ENCODE data around the gene RXRA.

RXRA gene

DNA sequence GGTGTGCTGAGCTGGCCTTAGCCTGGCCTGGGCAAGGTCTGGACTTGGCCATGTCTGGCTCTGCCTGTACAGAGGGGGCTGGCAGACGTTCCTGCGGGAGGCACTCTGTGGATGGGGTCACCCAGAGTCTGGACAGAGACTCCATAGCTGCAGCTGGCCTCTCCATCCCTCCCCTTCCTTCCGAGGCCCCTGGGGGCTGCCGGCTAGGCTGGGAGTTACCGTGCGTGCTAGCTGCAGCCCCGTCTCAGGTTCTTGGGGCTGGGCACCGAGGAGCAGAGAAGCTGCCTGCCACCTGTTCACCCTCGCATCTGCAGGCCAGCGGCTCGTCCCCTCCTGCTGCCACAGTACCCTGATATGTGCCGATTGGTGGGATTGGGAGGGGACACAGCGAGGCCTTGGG is 63.4 kb downstream of the RXRA start:
- ChIA-PET CTCF (no interaction called here), POLR2A (no interaction called here)
- TF ChIP-seq FOXA1 (IDR thresholded peaks at IDR 0.05) (no peak), FOXK2 (IDR thresholded peaks at IDR 0.05) (no peak), LEF1 (IDR thresholded peaks at IDR 0.05; ENCODE audit: borderline replicate concordance) (no peak), HDGF (IDR thresholded peaks at IDR 0.05; ENCODE audit: borderline replicate concordance) (no peak), ZNF384 (IDR thresholded peaks at IDR 0.05) (no peak), L3MBTL2 (conservative IDR thresholded peaks at IDR 0.05) (no peak), ELF4 (IDR thresholded peaks at IDR 0.05) (no peak), CTBP1 (IDR thresholded peaks at IDR 0.05; ENCODE audit: borderline replicate concordance) (no peak), NFRKB (IDR thresholded peaks at IDR 0.05) (no peak), PKNOX1 (IDR thresholded peaks at IDR 0.05) (no peak), ARNT (IDR thresholded peaks at IDR 0.05) (no peak), SUZ12 (IDR thresholded peaks at IDR 0.05) (no peak), SP1 (IDR thresholded peaks at IDR 0.05) (no peak), FOXM1 (IDR thresholded peaks at IDR 0.05; ENCODE audit: borderline replicate concordance) (no peak), BHLHE40 (IDR thresholded peaks at IDR 0.05; ENCODE audit: borderline replicate concordance) (no peak), TARDBP (IDR thresholded peaks at IDR 0.05) (no peak)
- no peak for DNase-seq (ENCODE audit: extremely low spot score)

- TF ChIP-seq FOXM1 (IDR thresholded peaks at IDR 0.05; ENCODE audit: borderline replicate concordance) = no peak
- TF ChIP-seq SUZ12 (IDR thresholded peaks at IDR 0.05) = no peak
- no peak for TF ChIP-seq ARNT (IDR thresholded peaks at IDR 0.05)
- CTCF ChIA-PET = no interaction called here
- DNase-seq (ENCODE audit: extremely low spot score) = no peak
- POLR2A ChIA-PET = no interaction called here
Observed at GRCh38 chr9:134390537-134390936, 64.3 kb downstream of the RXRA start.

DNA sequence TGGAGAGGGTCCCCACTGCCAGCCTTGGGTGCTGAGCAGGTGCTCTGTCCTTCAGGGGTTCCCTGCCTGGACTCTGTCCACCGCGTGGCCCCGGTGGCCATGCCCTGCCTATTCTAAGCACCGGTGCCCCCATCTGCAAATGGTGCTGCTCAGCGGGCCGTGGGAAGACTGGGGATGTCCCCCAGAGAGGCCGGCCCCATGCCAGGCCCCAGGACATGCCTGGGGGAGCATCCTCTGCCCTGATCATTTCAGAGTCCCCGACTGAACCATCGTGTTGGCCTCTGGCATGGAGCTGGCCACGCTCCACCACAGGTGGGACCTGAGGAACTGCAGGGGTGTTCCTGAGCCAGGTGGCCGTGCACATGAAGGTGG is 64.7 kb downstream of the RXRA start:
- TF ChIP-seq PKNOX1 (IDR thresholded peaks at IDR 0.05) (no peak), SUZ12 (IDR thresholded peaks at IDR 0.05) (no peak), NFRKB (IDR thresholded peaks at IDR 0.05) (no peak), ARNT (IDR thresholded peaks at IDR 0.05) (no peak), FOXA1 (IDR thresholded peaks at IDR 0.05) (no peak), TARDBP (IDR thresholded peaks at IDR 0.05) (no peak), FOXM1 (IDR thresholded peaks at IDR 0.05; ENCODE audit: borderline replicate concordance) (no peak), CTBP1 (IDR thresholded peaks at IDR 0.05; ENCODE audit: borderline replicate concordance) (no peak), ELF4 (IDR thresholded peaks at IDR 0.05) (no peak), BHLHE40 (IDR thresholded peaks at IDR 0.05; ENCODE audit: borderline replicate concordance) (no peak), L3MBTL2 (conservative IDR thresholded peaks at IDR 0.05) (no peak), ZNF384 (IDR thresholded peaks at IDR 0.05) (no peak)
- ChIA-PET CTCF (no interaction called here), POLR2A (no interaction called here)

DNA sequence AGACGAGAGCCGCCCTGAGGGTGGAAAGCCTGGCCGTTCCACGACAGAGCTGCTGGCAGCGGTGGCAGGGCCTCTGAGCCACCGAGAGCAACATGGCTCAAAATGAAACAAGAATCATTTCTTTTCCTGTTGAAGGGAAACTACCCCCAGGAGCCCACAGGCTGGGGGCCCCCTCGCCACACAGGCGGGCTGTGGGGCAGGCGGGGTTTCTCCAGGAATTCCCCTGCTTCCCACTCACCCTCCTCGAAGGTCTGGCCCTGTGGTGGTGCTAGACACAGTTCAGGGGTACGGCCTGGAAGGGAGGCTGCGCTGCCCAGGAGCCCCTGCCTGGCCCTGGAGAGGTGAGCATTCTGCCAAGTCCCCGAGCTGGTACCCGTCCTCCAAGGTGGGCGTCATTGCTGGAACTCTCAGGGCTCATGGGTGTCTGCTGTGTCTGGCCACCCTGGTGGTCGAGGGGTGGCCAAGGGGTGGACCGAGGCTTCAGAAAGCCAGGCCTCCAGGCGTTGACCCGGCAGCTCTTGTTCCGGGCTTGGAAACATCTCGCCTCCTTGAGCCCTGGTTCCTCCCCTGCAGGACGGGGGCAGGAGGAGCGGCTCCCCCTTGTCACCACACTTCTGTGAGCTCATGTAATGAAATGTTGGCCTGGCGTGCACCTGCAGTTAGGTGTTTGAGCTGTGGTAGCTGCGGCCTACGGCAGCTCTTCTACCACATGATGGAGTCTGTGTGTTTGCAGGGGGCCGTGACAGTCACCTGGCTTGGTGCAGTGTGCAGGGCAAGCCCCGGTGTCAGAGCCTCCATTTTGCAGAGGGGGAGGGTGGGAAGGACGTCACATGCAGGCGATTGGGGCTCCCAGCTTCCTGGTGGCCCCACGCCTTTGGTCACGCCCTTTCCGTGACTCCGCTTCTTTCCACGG is 65.3 kb downstream of the RXRA start:
- POLR2A ChIA-PET = no interaction called here
- DNase-seq (ENCODE audit: extremely low spot score) = no peak
- CTCF ChIA-PET = no interaction called here
- no peak for TF ChIP-seq TARDBP (IDR thresholded peaks at IDR 0.05)
- no peak for TF ChIP-seq ZNF384 (IDR thresholded peaks at IDR 0.05)
- no peak for TF ChIP-seq HDGF (IDR thresholded peaks at IDR 0.05; ENCODE audit: borderline replicate concordance)
- no peak for TF ChIP-seq NFRKB (IDR thresholded peaks at IDR 0.05)
- no peak for TF ChIP-seq L3MBTL2 (conservative IDR thresholded peaks at IDR 0.05)
- no peak for TF ChIP-seq FOXK2 (IDR thresholded peaks at IDR 0.05)
- no peak for TF ChIP-seq ARNT (IDR thresholded peaks at IDR 0.05)
- TF ChIP-seq CTBP1 (IDR thresholded peaks at IDR 0.05; ENCODE audit: borderline replicate concordance) = no peak
- no peak for TF ChIP-seq FOXM1 (IDR thresholded peaks at IDR 0.05; ENCODE audit: borderline replicate concordance)
- no peak for TF ChIP-seq SP1 (IDR thresholded peaks at IDR 0.05)
- no peak for TF ChIP-seq BHLHE40 (IDR thresholded peaks at IDR 0.05; ENCODE audit: borderline replicate concordance)
- TF ChIP-seq SUZ12 (IDR thresholded peaks at IDR 0.05) = no peak
- TF ChIP-seq FOXA1 (IDR thresholded peaks at IDR 0.05) = no peak
- no peak for TF ChIP-seq LEF1 (IDR thresholded peaks at IDR 0.05; ENCODE audit: borderline replicate concordance)

More for the DNA sequence above, 64.7 kb downstream of the RXRA start:
- no peak for DNase-seq (ENCODE audit: extremely low spot score)

GRCh38 chr9:134392900-134393299 is 66.6 kb downstream of the RXRA start:
- POLR2A ChIA-PET = no interaction called here
- CTCF ChIA-PET = no interaction called here
- no peak for DNase-seq (ENCODE audit: extremely low spot score)
- TF ChIP-seq FOXA1 (IDR thresholded peaks at IDR 0.05) = no peak
- TF ChIP-seq ZNF384 (IDR thresholded peaks at IDR 0.05) = no peak
- TF ChIP-seq CTBP1 (IDR thresholded peaks at IDR 0.05; ENCODE audit: borderline replicate concordance) = no peak
- TF ChIP-seq FOXK2 (IDR thresholded peaks at IDR 0.05) = no peak
- TF ChIP-seq PKNOX1 (IDR thresholded peaks at IDR 0.05) = no peak
- TF ChIP-seq HDGF (IDR thresholded peaks at IDR 0.05; ENCODE audit: borderline replicate concordance) = no peak

DNA sequence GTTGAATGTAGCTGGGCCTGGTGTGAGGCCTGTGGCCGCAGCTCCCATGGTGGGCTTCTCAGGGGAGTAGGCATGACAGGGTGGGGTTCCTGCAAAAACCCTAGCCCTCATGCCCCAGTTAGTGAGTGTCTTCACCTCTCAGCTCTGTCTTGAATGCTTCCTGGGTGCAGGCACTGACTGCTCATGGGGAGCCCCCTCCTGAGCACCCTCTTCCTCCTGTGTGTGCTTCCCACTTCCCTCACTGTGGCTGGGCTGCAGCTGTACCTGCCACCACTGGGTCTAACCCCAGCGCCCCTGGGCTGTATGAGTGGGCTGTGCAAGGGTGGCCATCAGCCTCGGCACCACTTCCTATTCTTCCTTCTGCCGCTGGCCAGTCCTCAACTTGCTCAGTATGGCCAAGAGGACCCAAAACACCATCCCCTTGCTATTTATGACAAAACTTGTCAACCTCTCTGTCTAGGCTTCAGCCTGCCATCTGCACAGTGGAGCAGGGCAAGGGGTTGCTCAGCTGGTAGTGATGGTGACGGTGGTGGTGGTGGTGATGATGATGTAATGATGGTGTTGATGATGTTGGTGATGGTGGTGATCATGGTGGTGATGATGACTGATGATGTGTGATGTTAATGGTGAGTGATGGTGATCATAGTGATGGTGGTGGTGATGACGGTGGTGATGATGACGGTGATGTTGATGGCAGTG is 67.5 kb downstream of the RXRA start:
- TF ChIP-seq BHLHE40 (IDR thresholded peaks at IDR 0.05; ENCODE audit: borderline replicate concordance) = no peak
- TF ChIP-seq PKNOX1 (IDR thresholded peaks at IDR 0.05) = no peak
- TF ChIP-seq L3MBTL2 (conservative IDR thresholded peaks at IDR 0.05) = no peak
- no peak for TF ChIP-seq LEF1 (IDR thresholded peaks at IDR 0.05; ENCODE audit: borderline replicate concordance)
- TF ChIP-seq ARNT (IDR thresholded peaks at IDR 0.05) = no peak
- TF ChIP-seq SP1 (IDR thresholded peaks at IDR 0.05) = no peak
- TF ChIP-seq SUZ12 (IDR thresholded peaks at IDR 0.05) = no peak
- CTCF ChIA-PET = no interaction called here
- POLR2A ChIA-PET = no interaction called here

More for the DNA sequence above, 67.5 kb downstream of the RXRA start:
- no peak for DNase-seq (ENCODE audit: extremely low spot score)
